ENCODE measurements around the gene ULBP2. TPM values are rescaled to one million over a fixed set of nuclear protein-coding genes. Genes with fewer than 3 reads are reported as not detected.
"Not testable (repeated sequence)": the region's sequence is repeated elsewhere in the genome, so short reads cannot be mapped to it uniquely, and the experiment has no call there.

ULBP2 gene
- total RNA-seq, 1 experiment from 2014 or later: 4.2 TPM

DNA sequence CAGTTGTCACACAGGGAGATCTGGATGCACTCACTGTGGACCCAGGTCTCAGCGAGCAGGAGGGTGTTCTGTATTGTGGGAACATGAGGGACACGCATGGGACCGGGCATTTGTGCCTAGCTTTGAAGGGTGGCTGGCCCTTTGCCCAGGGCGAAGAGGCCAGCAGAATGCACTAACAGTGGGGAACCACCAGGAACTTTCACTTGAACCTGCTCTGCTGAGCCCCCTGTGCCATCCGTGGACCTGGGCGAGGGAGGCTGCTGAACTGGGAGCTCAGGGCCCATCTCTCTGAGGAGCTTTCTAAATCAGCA lies 1.2 kb upstream of the ULBP2 start:
- ChIA-PET CTCF (no interaction called here), POLR2A (ENCODE audit: low non-redundant PET) (no interaction called here)
- H3K4me3 ChIP-seq (ENCODE audit: low read depth, low read length, poor library complexity, severe bottlenecking): no peak overlapping the region
- intact Hi-C loops (cut with micrococcal nuclease; ENCODE audit: unreplicated experiment): no loop called here
- no peaks in the 10 kb centered on the region for H3K36me3 ChIP-seq (ENCODE audit: insufficient read depth, low read length, poor library complexity, severe bottlenecking)
- no peaks in the 10 kb centered on the region for H3K4me1 ChIP-seq (ENCODE audit: insufficient read depth, low read length, poor library complexity, severe bottlenecking)
- H3K9me3 ChIP-seq (ENCODE audit: low read depth, low read length, poor library complexity, severe bottlenecking): no peaks in the 10 kb centered on the region
- no peak for DNase-seq (ENCODE audit: low spot score)
- peaks cover 23% of the 10 kb centered on the region for H3K27me3 ChIP-seq (replicated peaks; ENCODE audit: insufficient read depth, low read depth, low read length, poor library complexity)
- H3K27ac ChIP-seq (ENCODE audit: low read depth, low read length, poor library complexity, severe bottlenecking): no peak overlapping the region
- TF ChIP-seq, protein P1, sequence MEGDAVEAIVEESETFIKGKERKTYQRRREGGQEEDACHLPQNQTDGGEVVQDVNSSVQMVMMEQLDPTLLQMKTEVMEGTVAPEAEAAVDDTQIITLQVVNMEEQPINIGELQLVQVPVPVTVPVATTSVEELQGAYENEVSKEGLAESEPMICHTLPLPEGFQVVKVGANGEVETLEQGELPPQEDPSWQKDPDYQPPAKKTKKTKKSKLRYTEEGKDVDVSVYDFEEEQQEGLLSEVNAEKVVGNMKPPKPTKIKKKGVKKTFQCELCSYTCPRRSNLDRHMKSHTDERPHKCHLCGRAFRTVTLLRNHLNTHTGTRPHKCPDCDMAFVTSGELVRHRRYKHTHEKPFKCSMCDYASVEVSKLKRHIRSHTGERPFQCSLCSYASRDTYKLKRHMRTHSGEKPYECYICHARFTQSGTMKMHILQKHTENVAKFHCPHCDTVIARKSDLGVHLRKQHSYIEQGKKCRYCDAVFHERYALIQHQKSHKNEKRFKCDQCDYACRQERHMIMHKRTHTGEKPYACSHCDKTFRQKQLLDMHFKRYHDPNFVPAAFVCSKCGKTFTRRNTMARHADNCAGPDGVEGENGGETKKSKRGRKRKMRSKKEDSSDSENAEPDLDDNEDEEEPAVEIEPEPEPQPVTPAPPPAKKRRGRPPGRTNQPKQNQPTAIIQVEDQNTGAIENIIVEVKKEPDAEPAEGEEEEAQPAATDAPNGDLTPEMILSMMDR (conservative IDR thresholded peaks at IDR 0.05; ENCODE audit: low read depth, low read length): no peak
- TF ChIP-seq EZH2 (IDR thresholded peaks at IDR 0.05; ENCODE audit: borderline replicate concordance, low read depth, low read length, poor library complexity, severe bottlenecking): no peak
- BruUV-seq (replicated peaks): no TSS peak

DNA sequence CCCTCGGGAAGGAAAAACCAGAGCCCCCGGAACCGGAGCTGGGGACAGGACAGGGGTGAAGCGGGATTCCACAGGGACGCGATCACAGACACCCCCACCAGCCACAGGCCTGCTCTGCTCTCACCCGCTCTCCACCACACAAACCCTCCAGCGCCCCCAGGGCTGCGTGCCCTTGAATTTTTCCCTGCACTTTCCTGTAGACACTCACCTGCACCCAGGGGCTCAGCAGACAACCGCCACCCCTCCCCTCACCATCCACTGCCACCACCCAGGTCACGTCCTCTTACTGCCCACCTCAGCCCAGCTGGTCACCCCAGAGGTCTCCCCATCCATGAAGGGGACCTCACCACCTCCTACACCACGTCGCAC lies 631 bp downstream of the ULBP2 start:
- H3K4me1 ChIP-seq (ENCODE audit: insufficient read depth, low read length, poor library complexity, severe bottlenecking): no peaks in the 10 kb centered on the region
- ChIA-PET POLR2A (ENCODE audit: low non-redundant PET) (no interaction called here), CTCF (no interaction called here)
- peak overlapping the region; percentile 70 for H3K4me3 ChIP-seq (ENCODE audit: low read depth, low read length, poor library complexity, severe bottlenecking)
- H3K36me3 ChIP-seq (ENCODE audit: insufficient read depth, low read length, poor library complexity, severe bottlenecking): no peaks in the 10 kb centered on the region
- DNase-seq (ENCODE audit: low spot score): no peak
- H3K9me3 ChIP-seq (ENCODE audit: low read depth, low read length, poor library complexity, severe bottlenecking): no peaks in the 10 kb centered on the region
- H3K27me3 ChIP-seq (replicated peaks; ENCODE audit: insufficient read depth, low read depth, low read length, poor library complexity): peaks cover 19% of the 10 kb centered on the region
- TF ChIP-seq, protein P1 (conservative IDR thresholded peaks at IDR 0.05; ENCODE audit: low read depth, low read length): no peak
- no peak for TF ChIP-seq EZH2 (IDR thresholded peaks at IDR 0.05; ENCODE audit: borderline replicate concordance, low read depth, low read length, poor library complexity, severe bottlenecking)
- intact Hi-C loops (cut with micrococcal nuclease; ENCODE audit: unreplicated experiment): no loop called here
- no TSS peak for BruUV-seq (replicated peaks)
- H3K27ac ChIP-seq (ENCODE audit: low read depth, low read length, poor library complexity, severe bottlenecking): peak overlapping the region; percentile 50

DNA sequence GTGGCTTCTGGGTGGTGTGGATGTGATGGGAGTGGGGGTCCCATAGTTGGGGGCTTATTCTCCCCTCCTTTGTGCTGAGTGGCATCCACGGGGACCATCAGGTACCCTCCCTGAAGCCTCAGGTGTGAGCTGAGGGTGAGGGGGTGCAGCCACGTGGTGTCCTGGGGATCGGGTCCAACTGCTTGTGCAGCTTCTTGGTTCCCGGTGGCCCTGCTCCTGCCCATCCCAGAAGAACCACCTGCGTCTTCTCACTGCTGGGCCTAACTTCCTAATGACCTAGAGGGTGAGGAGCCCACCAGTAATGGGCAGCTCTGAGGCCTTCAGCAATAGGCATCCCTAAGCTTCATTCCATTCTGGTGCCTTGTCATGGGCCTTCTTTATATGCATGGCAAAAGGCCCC lies 1.5 kb downstream of the ULBP2 start:
- CTCF ChIA-PET; H3K4me1 ChIP-seq (ENCODE audit: insufficient read depth, low read length, poor library complexity, severe bottlenecking): not testable (repeated sequence)
- H3K27me3 ChIP-seq (replicated peaks; ENCODE audit: insufficient read depth, low read depth, low read length, poor library complexity): peaks cover 17% of the 10 kb centered on the region

DNA sequence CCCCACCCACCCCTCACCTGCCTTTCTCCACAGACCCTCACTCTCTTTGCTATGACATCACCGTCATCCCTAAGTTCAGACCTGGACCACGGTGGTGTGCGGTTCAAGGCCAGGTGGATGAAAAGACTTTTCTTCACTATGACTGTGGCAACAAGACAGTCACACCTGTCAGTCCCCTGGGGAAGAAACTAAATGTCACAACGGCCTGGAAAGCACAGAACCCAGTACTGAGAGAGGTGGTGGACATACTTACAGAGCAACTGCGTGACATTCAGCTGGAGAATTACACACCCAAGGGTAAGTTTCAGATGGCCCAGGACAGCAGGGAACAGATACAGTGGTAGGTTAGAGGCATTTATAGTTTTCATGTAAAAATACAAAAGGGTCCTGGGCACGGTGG lies 3.5 kb downstream of the ULBP2 start:
- H3K27me3 ChIP-seq (replicated peaks; ENCODE audit: insufficient read depth, low read depth, low read length, poor library complexity); H3K27ac ChIP-seq (ENCODE audit: low read depth, low read length, poor library complexity, severe bottlenecking); BruUV-seq (replicated peaks); H3K4me3 ChIP-seq (ENCODE audit: low read depth, low read length, poor library complexity, severe bottlenecking); H3K9me3 ChIP-seq (ENCODE audit: low read depth, low read length, poor library complexity, severe bottlenecking); H3K4me1 ChIP-seq (ENCODE audit: insufficient read depth, low read length, poor library complexity, severe bottlenecking); DNase-seq (ENCODE audit: low spot score); POLR2A ChIA-PET (ENCODE audit: low non-redundant PET); H3K36me3 ChIP-seq (ENCODE audit: insufficient read depth, low read length, poor library complexity, severe bottlenecking); CTCF ChIA-PET; intact Hi-C loops (cut with micrococcal nuclease; ENCODE audit: unreplicated experiment): not testable (repeated sequence)

More for the DNA sequence above, 1.5 kb downstream of the ULBP2 start:
- H3K9me3 ChIP-seq (ENCODE audit: low read depth, low read length, poor library complexity, severe bottlenecking); POLR2A ChIA-PET (ENCODE audit: low non-redundant PET); H3K4me3 ChIP-seq (ENCODE audit: low read depth, low read length, poor library complexity, severe bottlenecking); H3K27ac ChIP-seq (ENCODE audit: low read depth, low read length, poor library complexity, severe bottlenecking); DNase-seq (ENCODE audit: low spot score); intact Hi-C loops (cut with micrococcal nuclease; ENCODE audit: unreplicated experiment); BruUV-seq (replicated peaks); H3K36me3 ChIP-seq (ENCODE audit: insufficient read depth, low read length, poor library complexity, severe bottlenecking): not testable (repeated sequence)

DNA sequence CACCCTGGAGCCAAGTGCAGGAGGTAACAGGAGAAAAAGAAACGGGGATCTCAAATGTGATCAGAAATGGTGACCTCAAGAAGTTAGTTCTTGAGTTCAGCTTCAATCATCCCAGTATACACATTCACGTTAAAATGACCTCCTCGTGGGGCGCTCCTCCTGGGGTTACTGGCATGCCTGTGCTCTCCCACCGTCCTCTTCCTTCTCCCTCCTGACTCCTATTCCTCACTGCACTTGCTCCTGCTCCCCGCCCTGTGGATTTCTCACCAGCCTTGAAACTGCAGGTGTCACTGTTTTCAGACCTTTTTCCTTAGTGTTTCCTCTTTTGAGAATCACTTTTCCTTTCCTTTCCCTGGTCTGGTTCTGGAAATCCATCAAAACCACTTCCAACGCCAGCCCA lies 4.8 kb downstream of the ULBP2 start:
- not testable (repeated sequence) for H3K4me1 ChIP-seq (ENCODE audit: insufficient read depth, low read length, poor library complexity, severe bottlenecking); H3K27me3 ChIP-seq (replicated peaks; ENCODE audit: insufficient read depth, low read depth, low read length, poor library complexity)

DNA sequence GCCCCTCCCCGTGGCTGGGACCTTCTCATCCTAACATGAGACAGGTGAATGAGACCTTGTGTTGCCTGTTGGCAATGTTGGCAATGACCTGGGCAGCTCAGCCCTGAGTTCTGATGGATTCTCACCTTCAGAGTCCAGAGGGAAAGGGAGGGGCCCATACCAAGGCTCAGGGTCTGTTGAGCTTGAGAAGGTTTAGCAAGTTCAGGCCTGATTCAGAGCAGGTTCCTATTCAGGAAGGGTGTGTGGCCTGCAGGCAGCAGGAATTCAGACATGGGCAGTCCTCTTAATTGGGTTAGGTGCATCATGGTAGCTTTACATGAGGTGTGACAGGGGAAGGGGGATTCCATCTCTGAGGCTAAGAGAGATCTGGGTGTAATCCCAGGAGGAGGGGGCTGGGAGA lies 5.7 kb downstream of the ULBP2 start:
- H3K36me3 ChIP-seq (ENCODE audit: insufficient read depth, low read length, poor library complexity, severe bottlenecking); CTCF ChIA-PET; H3K27ac ChIP-seq (ENCODE audit: low read depth, low read length, poor library complexity, severe bottlenecking); DNase-seq (ENCODE audit: low spot score); H3K27me3 ChIP-seq (replicated peaks; ENCODE audit: insufficient read depth, low read depth, low read length, poor library complexity); BruUV-seq (replicated peaks); H3K4me3 ChIP-seq (ENCODE audit: low read depth, low read length, poor library complexity, severe bottlenecking); POLR2A ChIA-PET (ENCODE audit: low non-redundant PET); intact Hi-C loops (cut with micrococcal nuclease; ENCODE audit: unreplicated experiment); H3K9me3 ChIP-seq (ENCODE audit: low read depth, low read length, poor library complexity, severe bottlenecking); H3K4me1 ChIP-seq (ENCODE audit: insufficient read depth, low read length, poor library complexity, severe bottlenecking): not testable (repeated sequence)

More for the DNA sequence above, 4.8 kb downstream of the ULBP2 start:
- intact Hi-C loops (cut with micrococcal nuclease; ENCODE audit: unreplicated experiment); H3K4me3 ChIP-seq (ENCODE audit: low read depth, low read length, poor library complexity, severe bottlenecking); BruUV-seq (replicated peaks); POLR2A ChIA-PET (ENCODE audit: low non-redundant PET); DNase-seq (ENCODE audit: low spot score); H3K36me3 ChIP-seq (ENCODE audit: insufficient read depth, low read length, poor library complexity, severe bottlenecking); CTCF ChIA-PET; H3K9me3 ChIP-seq (ENCODE audit: low read depth, low read length, poor library complexity, severe bottlenecking); H3K27ac ChIP-seq (ENCODE audit: low read depth, low read length, poor library complexity, severe bottlenecking): not testable (repeated sequence)
